ACHN (cell line): ENCODE data around the gene TDRD5.

ENCODE experiments used
- DNase-seq: peaks from one replicate; pipeline ENCODE4 v3.0.0-alpha.2; 2015
- in situ Hi-C: cut with HindIII; loops from 2 replicates; pipeline ENCODE4 v1.10.0; 2017; ENCODE audit warnings: low sequenced_read_pairs, low pct_ligation_motif_present, low pct_unique_long_range_greater_than_20kb

Gene TDRD5

GRCh38 chr1:179719272-179719671, 127.6 kb downstream of the TDRD5 start:
- DNase-seq: no peak
- in situ Hi-C loops: no loop called here

- in situ Hi-C loops: no loop called here
- DNase-seq: no peak
Observed at GRCh38 chr1:179728271-179728670, 136.6 kb downstream of the TDRD5 start.

- in situ Hi-C loops: no loop called here
- DNase-seq: no peak
Observed at GRCh38 chr1:179729881-179730280, 138.2 kb downstream of the TDRD5 start.

- in situ Hi-C loops: no loop called here
- no peak for DNase-seq
Observed at GRCh38 chr1:179731643-179732042, 140.0 kb downstream of the TDRD5 start.
